Astrocyte (in vitro differentiated cells and primary cell): ENCODE results near the gene TYROBP.

Experiments used
- CTCF ChIP-seq: IDR thresholded peaks from 2 replicates; pipeline ENCODE4 v1.5.1; 2011; ENCODE audit warnings: low read depth, mild to moderate bottlenecking, inconsistent platforms, low read length, moderate library complexity; ENCODE audit not compliant: insufficient read depth
- EZH2 ChIP-seq: IDR thresholded peaks from 2 replicates; pipeline ENCODE4 v1.6.1; 2012; ENCODE audit warnings: mild to moderate bottlenecking, low read length, inconsistent platforms; ENCODE audit not compliant: insufficient read depth

- TF ChIP-seq CTCF (no peak), EZH2 (no peak)
Observed at GRCh38 chr19:35859414-35859813, 48.7 kb downstream of the TYROBP start.
